Measurements from ENCODE around the gene GDF2.

GRCh38 chr10:47368431-47369180, 46.4 kb downstream of the GDF2 start:
- TF ChIP-seq CTCF (IDR thresholded peaks at IDR 0.05; ENCODE audit: low read depth, low read length) (no peak), POLR2A (IDR thresholded peaks at IDR 0.05; ENCODE audit: extremely low read depth, insufficient read length) (no peak), MYC (IDR thresholded peaks at IDR 0.05; ENCODE audit: low read depth, low read length) (no peak), MAX (IDR thresholded peaks at IDR 0.05; ENCODE audit: low read depth, low read length) (no peak)
